ENCODE measurements around the gene NANOS3.
A peak's percentile ranks its signal among the peaks of the same experiment; 100 is the strongest.
"Not testable (repeated sequence)": the region's sequence is repeated elsewhere in the genome, so short reads cannot be mapped to it uniquely, and the experiment has no call there.

NANOS3 gene

GRCh38 chr19:13843104-13843921 is 33.6 kb upstream of the NANOS3 start:
- no peak for DNase-seq

GRCh38 chr19:13844130-13844631 is 32.8 kb upstream of the NANOS3 start:
- peak in 1 of 2 donors; percentile 49 for DNase-seq

- peak; percentile 100 for DNase-seq
Measured at GRCh38 chr19:13846557-13847406, 30.2 kb upstream of the NANOS3 start.

GRCh38 chr19:13847407-13848339 is 29.3 kb upstream of the NANOS3 start:
- DNase-seq, result peak; percentile 88 to 90

GRCh38 chr19:13848340-13848677 is 28.6 kb upstream of the NANOS3 start:
- DNase-seq, result no peak

DNA sequence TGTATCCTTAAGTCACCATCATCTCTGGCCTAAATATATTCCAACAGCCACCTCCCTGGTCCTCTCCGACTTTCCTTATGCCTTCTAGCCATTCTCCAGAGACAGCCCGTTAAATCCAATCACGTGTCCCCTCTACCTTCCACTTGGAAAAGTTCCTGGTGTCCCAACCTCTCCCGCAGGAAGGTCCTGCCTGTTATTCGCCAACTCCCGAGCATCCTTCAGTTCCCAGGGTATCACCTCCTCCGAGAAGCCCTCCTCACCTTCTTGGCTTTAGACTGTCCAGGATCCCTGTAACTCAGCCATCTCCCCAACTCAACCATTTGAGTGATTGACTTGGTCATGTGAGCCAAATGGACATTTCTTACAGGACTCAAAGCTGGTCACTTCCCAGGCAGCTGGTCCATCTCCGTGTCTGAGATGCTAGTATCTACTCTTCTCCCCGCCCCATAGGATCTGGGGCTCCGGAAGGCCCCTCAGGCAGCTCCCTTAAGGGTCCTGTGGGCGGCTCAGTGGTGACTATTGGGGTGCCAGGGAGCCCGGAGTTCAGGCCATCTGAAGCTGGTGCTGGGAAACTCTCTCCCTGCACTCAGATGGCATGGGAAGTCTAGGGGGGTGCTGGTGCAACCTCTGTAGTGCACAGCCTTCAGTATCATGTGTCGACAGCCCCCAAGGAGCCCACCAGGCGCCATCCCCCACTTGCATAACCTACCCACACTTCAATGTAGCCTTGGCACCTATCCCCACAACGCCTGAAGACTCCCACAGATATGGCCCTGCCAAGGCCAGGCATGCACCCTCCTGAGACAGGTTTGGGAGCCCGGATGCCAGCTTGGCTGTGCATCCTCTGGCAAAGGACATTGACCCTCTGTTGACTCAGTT is 27.9 kb upstream of the NANOS3 start:
- DNase-seq, result no peak

- peak; percentile 81 to 82 for DNase-seq
Measured at GRCh38 chr19:13849991-13850909, 26.7 kb upstream of the NANOS3 start.

GRCh38 chr19:13850910-13851733 is 25.8 kb upstream of the NANOS3 start:
- peak; percentile 66 to 72 for DNase-seq

- DNase-seq, result not testable (repeated sequence)
Measured at GRCh38 chr19:13851734-13852114, 25.2 kb upstream of the NANOS3 start.

DNA sequence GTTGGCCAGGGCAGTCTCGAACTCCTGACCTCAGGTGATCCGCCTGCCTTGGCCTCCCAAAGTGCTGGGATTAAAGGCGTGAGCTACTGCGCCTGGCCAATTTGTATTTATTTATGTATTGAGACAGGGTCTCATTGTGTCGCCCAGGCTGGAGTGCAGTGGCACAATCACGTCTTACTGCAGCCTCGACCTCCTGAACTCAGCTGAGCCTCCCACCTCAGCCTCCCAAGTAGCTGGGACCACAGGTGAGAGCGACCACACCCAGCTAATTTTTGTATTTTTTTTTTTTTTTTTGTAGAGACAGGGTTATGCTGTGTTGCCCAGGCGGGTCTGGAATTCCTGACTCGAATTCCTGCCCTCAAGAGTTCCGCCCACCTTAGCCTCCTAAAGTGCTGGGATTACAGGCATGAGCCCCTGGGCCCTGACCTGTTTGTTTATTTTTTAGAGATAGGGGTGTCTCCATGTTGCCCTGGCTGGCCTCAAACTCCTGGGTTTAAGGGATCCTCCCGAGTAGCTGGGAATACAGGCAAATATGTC is 24.7 kb upstream of the NANOS3 start:
- DNase-seq, result not testable (repeated sequence)

- DNase-seq, result no peak
Measured at GRCh38 chr19:13856497-13856896, 20.4 kb upstream of the NANOS3 start.

- DNase-seq, result no peak
Measured at GRCh38 chr19:13859361-13859880, 17.5 kb upstream of the NANOS3 start.

GRCh38 chr19:13860679-13861391 is 16.1 kb upstream of the NANOS3 start:
- no peak for DNase-seq

GRCh38 chr19:13861392-13861713 is 15.6 kb upstream of the NANOS3 start:
- no peak for DNase-seq

- peak; percentile 89 to 91 for DNase-seq
Measured at GRCh38 chr19:13861714-13862531, 15.0 kb upstream of the NANOS3 start.

DNA sequence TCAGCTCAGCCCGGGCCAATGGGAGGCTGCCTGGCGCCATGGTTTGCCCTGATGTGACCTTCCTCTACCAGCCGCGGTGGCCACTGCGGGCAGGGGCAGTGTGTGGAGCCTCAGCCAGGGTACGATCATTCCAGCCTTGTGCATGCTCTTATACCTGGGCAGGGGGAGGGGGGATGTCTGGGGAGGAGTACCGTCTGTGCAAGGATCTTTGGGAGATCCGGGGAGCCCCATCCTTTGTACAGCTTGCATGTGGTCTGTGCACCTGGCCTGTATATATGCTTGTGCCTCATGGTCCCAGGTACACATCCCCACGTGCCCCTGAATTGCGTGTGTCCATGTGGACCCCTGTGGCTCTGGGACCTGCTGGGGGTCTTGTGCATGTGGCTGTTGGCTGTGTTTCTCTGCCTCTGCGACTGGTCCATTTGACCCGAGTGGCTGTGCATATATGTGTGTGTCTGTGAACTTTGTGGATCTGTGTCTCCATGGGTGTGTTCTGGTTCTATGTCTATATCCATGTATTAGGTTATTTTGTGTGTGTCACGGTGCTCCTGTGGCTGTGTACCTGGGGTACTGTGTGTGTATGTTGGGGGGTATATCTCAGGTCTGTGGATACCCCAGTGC is 12.8 kb upstream of the NANOS3 start:
- DNase-seq, result no peak

Measured in CD4-positive, alpha-beta T cell treated with Interferon alpha-2 for 1 hour (primary cell).